GM06990 (cell line): Measurements from ENCODE around the gene VAV3.

ENCODE experiments used
- DNase-seq: peaks from one replicate; pipeline ENCODE4 v3.0.0-alpha.2; 2011; ENCODE audit not compliant: insufficient read length; ENCODE audit errors: extremely low read depth
- H3K27me3 ChIP-seq: replicated peaks from 2 replicates; pipeline ENCODE4 v1.6.0; 2011; ENCODE audit warnings: low read length; ENCODE audit not compliant: control insufficient read depth, insufficient read depth
- H3K36me3 ChIP-seq: 2 replicates; pipeline ENCODE4 v1.5.1; 2011; ENCODE audit warnings: low read length; ENCODE audit not compliant: control insufficient read depth, insufficient read depth
- H3K4me3 ChIP-seq: replicated peaks from 2 replicates; pipeline ENCODE4 v1.5.1; 2011; ENCODE audit warnings: low read depth, mild to moderate bottlenecking, control low read depth, low read length
- TF ChIP-seq, protein P1 (sequence below): IDR thresholded peaks from 2 replicates; pipeline ENCODE4 v1.5.1; 2011; ENCODE audit warnings: low read length, control low read depth, mild to moderate bottlenecking, inconsistent platforms; ENCODE audit not compliant: insufficient read depth, poor library complexity, severe bottlenecking

Gene VAV3

GRCh38 chr1:107531065-107531908, 433.7 kb downstream of the VAV3 start:
- TF ChIP-seq, protein P1, sequence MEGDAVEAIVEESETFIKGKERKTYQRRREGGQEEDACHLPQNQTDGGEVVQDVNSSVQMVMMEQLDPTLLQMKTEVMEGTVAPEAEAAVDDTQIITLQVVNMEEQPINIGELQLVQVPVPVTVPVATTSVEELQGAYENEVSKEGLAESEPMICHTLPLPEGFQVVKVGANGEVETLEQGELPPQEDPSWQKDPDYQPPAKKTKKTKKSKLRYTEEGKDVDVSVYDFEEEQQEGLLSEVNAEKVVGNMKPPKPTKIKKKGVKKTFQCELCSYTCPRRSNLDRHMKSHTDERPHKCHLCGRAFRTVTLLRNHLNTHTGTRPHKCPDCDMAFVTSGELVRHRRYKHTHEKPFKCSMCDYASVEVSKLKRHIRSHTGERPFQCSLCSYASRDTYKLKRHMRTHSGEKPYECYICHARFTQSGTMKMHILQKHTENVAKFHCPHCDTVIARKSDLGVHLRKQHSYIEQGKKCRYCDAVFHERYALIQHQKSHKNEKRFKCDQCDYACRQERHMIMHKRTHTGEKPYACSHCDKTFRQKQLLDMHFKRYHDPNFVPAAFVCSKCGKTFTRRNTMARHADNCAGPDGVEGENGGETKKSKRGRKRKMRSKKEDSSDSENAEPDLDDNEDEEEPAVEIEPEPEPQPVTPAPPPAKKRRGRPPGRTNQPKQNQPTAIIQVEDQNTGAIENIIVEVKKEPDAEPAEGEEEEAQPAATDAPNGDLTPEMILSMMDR: no peak
- no peak for DNase-seq
- H3K4me3 ChIP-seq: no peak overlapping the region
- H3K36me3 ChIP-seq: no peaks in the 10 kb centered on the region
- H3K27me3 ChIP-seq: no peaks in the 10 kb centered on the region; the same call in 1 of the 2 replicates

GRCh38 chr1:107530543-107530942, 434.4 kb downstream of the VAV3 start:
- H3K36me3 ChIP-seq: no peaks in the 10 kb centered on the region
- H3K4me3 ChIP-seq: no peak overlapping the region
- DNase-seq: no peak
- H3K27me3 ChIP-seq: no peaks in the 10 kb centered on the region; the same call in 1 of the 2 replicates
- TF ChIP-seq, protein P1: no peak

DNA sequence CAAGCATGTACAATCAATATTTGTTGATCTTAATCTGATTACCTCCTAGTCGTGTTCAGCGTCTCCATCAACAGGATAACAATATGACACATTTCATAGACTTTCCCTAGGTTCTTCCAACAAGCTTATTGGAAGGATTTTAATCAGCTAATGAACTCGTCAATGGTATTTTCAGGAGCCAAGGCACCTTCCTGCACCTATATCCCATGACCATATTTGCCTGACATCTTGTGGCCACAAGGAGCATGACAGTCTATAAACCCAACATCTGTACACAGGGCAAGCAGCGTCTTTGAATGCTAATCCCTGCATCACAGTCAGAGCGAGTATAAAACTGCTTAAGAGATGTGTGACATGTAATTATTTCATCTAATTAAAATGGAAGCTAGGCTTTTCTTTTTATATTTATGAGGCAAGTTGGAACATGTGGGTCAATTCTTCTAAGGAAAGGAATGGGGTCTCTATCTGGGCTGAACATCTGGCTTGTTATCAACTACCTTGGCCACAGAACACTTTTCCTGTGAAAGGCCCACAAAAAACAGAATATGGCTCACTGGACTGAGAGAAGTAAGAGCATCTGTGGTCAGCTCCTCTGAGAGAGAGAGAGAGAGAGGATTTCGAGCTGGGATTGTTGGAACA, 435.4 kb downstream of the VAV3 start:
- H3K4me3 ChIP-seq: no peak overlapping the region
- no peak for DNase-seq
- H3K27me3 ChIP-seq: no peaks in the 10 kb centered on the region; the same call in 1 of the 2 replicates
- TF ChIP-seq, protein P1: peak; percentile 80
- H3K36me3 ChIP-seq: no peaks in the 10 kb centered on the region

GRCh38 chr1:107526524-107527198, 438.3 kb downstream of the VAV3 start:
- DNase-seq: no peak
- TF ChIP-seq, protein P1: no peak
- H3K36me3 ChIP-seq: no peaks in the 10 kb centered on the region
- H3K27me3 ChIP-seq: no peaks in the 10 kb centered on the region; the same call in 1 of the 2 replicates
- no peak overlapping the region for H3K4me3 ChIP-seq

DNA sequence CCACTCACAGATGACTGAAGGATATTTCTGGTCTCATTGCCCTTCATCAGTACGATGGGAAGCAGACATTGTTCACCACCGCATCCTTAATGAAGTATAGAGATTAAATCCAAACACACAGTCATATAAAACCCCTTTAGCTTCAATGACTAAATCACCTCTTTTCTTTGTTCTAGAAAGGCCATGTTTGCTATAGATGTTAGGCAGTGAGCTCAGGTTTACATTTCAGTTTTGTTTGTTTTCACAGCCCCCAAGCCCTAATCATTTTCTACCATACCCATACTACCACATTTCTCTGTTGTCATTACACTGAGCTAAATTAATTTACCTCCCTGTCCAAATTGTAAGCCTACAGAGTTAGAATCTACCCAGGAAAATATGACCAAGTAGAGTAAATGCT, 439.0 kb downstream of the VAV3 start:
- Histone ChIP-seq H3K36me3 (no peaks in the 10 kb centered on the region), H3K27me3 (no peaks in the 10 kb centered on the region; the same call in 1 of the 2 replicates), H3K4me3 (no peak overlapping the region)
- TF ChIP-seq, protein P1: no peak
- no peak for DNase-seq
